GM19099 (cell line): ENCODE results near the gene ING1.

Source experiments
- POLR2A ChIP-seq: IDR thresholded peaks from 3 replicates; pipeline ENCODE4 v1.6.1; 2011; ENCODE audit warnings: low read depth; ENCODE audit not compliant: insufficient read length; ENCODE audit errors: extremely low read depth

The ING1 gene

DNA sequence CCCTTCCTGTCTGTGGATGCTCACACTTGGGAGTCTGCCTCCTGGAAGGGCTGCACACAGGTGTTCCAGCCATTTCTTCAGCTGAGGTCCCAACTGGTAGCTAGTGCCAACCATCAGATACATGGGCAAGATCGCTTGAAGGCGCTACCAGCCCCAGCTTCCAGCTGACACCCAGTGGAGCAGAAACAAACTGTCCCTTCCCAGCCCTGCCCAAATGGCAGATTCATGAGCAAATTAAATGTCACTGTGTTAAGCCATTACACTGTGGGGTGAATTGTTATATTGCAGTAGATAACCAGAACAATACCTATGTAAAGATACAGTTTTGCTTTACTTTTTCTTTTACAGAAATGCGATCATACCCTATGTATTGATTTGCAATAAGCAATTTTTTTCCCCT, 17.6 kb downstream of the ING1 start:
- TF ChIP-seq POLR2A, result no peak

DNA sequence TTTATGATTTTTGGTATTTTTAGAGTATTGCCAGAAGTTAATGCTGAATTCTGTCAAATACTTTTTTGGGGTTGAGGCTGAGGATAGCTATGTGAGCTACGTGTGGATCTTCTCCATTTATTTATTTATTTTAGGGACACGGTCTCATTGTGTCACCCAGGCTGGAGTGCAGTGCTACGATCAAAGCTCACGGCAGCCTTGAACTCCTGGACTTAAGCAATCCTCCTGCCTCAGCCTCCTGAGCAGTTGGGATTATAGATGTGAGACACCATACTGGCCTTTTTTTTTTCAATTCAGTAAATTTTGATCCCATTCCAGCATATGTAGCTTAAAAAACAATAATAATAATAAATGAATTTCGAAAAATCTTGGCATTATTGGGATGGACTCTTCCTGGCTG, 21.1 kb downstream of the ING1 start:
- no peak for TF ChIP-seq POLR2A

DNA sequence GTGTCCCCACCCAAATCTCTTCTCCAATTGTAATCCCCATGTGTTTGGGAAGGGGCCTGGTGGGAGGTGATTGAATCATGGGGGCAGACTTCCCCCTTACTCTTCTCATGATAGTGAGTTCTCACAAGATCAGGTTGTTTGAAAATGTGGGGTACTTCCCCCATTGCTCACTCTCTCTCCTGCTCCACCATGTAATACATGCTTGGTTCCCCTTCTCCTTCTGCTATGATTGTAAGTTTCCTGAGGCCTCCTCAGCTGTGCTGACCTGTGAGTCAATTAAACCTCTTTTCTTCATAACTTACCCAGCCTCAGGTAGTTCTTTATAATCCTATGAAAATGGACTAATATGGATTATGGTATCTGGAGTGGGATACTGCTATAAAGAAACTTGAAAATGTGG, 24.1 kb downstream of the ING1 start:
- no peak for TF ChIP-seq POLR2A

DNA sequence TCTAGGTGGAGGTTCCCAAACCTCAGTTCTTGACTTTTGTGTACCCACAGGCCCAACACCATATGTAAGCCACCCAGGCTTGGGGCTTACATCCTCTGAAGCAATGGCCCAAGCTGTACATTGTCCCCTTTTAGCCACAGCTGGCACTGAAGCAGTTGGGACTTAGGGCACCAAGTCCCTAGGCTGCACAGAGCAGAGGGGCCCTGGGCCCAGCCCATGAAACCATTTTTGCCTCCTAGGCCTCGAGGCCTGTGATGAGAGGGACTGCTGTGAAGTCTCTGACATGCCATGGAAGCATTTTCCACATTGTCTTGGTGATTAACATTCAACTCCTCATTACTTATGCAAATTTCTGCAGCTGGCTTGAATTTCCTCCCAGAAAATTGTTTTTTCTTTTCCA, 30.2 kb downstream of the ING1 start:
- TF ChIP-seq POLR2A, result no peak

DNA sequence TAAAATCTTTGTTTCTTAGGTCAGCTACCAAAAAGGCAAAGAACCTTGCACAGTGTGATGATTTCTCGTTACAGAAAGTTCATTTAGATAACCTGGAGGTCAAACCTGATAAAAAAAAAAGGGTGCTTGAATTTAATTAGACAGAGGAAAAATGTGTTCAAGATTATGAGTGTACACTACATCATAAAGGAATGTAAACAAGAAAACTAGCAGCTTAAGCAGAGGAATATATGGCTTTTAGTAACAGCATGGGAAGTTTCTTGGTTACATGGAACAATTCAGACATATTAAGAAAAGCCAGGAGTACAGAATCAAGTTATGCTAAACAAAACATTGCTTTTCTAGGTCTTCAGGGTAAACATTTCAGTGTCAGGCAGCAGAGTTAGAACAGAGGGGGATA, 32.9 kb downstream of the ING1 start:
- no peak for TF ChIP-seq POLR2A

DNA sequence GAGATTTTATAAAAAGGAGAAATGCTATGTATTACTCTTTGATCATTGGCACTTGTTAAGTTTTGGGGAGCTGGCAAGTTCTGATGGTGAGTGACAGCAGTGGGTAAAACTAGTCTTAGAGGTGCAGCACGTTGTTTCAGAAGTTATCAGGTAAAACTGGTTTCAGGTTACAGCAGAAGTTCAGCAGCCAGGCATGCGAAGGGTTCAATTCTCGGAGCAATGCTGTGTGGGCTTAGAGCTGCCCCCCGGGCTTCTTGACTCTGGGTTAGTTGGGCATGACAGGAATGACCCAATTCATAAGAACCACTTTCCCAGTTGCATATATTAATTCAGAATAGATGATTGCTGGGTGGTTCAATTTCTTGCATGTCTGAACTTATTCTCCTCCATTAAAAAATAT, 34.8 kb downstream of the ING1 start:
- TF ChIP-seq POLR2A, result no peak

DNA sequence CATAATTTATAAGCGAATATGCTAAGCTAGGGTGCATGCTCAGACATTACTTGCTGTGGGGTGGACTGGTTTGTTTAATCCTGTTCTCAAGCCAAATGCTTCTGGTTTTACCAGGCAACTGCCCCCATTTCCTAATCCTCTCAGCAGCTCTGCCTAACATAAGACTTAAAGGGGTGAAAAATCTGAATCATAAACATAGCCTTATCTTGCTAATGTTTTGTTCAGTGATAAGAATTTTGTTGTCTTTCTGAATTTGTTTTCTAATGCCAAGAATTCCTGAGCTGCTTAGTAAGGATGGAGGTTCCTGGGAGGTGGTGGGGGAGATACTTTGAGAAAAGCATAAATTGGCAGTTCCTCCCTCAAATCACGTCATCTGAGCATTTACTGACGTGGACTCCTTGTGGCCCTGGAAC, 42.7 kb downstream of the ING1 start:
- no peak for TF ChIP-seq POLR2A

DNA sequence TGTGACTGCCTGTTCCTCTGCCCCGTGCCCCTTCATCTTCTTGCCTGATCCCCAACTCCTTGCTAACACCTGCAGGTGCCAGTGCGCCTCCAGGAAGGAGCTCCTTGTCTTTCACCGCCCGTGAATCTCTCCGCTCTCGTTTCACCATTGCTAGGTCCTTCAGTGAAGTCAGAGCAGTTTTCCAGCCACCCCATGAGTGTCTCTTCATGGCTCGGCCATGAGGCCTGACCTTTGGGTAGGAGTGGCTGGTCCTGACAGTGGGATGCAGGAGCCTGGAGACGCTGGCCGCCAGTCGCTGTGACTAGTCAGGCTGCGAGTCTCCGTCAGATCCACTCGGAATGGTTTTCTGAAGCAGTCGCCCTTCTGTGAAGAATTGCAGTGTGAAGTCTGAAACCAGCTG, 43.8 kb downstream of the ING1 start:
- TF ChIP-seq POLR2A, result no peak

DNA sequence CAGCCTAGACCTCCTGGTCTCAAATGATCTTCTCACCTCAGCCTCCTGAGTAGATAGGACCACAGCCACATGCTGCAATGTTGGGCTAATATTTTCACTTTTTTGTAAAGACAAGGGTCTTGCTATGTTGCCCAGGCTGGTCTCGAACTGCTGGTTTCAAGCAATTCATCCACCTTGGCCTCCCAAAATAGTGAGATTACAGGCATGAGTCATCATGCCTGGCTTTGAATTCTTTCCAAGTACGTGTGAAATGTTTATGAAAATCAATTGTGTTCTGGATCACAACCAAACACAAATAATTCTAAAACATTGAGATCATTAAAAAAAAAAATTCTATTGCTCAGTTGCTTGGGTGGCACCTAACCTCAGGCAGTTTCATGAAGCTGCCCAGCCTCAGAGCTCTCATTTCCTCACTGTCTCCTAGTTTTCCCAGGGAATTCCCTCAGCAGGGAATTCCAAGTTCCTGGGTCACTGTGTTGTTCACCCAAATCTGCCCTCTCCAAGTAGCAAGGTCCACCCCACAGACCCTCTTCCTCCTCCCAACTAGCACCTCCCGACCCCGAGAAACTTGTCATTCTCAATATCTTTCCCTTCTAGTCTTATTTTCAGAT, 44.8 kb downstream of the ING1 start:
- TF ChIP-seq POLR2A, result no peak

DNA sequence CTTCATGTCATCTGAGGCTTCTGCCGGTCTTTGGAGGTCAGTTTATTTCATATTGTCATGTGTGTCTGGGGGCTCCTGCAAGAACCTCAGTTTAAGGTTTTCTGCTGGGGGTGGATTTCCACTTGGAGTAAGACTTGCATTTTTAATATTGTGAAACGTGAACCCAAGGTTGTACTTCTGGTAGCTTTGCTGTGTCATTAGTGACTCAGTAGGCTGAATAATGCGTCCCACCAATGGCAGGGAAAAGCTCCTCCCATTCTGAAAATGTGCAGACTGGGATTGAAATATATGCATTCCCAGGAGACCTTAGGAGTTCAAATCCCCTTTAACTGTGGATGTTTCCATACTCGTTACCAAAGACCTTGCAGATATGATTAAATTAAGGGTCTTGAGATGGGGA, 46.2 kb downstream of the ING1 start:
- no peak for TF ChIP-seq POLR2A

DNA sequence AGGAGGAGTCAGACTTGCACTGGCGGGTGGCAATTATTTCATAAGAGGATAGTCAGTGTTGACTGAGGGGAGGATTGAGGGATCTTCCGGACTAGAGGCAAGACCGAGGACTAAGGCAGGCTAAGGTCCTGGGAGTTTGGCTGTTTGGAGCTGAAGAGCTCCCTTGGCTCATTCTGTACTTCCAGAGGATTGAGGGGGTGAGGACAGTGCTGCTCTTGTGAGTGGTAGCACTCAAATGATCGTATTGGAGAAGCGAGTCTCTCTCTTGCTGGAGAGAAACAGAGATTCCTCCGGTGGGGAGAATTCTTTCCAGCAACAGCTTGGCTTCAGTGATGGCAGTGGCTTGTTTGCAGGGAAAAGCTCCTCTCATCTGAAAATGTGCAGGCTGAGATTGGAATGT, 47.1 kb downstream of the ING1 start:
- TF ChIP-seq POLR2A, result no peak

DNA sequence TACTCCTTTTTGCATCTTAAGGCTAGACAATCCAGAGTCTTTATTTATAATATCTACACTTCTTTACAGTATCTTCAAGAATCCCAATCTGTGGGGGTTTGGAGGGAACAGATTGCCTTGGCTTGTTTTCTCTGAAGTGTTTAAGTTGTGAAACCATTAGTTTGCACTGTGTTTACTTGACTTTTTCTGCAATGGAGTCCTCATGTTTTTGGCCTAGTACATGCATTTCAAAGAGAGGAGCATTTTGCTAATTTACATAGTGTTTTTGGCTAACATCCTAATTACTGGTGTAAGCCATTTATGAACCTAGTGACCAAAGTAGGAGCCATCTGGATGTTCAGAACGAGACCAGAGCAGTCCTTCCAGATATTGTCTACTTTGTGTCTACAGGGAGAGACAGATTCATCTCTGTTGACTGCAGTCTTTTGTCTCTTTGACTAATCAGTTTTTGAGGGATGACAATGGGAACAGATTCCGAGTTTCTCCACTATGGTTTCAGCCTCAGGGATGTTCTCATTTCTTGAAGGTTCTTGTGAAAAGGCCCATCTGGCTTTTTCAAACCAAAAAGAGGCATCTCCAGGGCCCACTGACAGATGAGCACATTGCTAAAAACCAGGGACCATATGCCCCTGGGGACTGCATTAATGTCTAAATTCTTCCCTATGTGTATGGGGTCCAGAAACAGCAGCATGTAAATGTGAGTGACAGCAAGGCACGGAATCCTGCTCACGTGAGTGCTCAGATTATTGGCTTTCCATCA, 53.4 kb downstream of the ING1 start:
- TF ChIP-seq POLR2A, result no peak

DNA sequence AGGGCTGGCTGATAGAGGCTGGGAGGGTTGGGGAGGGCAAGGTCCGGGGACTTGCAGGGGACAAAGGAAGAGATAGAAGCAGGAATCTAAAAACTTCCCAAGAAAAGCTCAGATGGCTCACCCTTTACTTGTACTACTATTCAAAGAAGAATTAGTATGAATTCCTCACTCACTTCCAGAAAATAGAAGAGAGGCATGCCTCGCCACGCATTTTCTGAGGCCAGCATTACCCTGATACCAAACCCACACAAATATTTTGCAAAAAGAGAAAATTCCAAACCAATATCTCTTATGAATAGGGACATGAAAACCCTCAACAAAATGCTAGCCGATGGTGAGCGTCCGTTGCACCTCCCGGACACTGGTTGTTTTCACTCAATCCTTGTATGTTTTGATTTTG, 54.0 kb downstream of the ING1 start:
- no peak for TF ChIP-seq POLR2A

DNA sequence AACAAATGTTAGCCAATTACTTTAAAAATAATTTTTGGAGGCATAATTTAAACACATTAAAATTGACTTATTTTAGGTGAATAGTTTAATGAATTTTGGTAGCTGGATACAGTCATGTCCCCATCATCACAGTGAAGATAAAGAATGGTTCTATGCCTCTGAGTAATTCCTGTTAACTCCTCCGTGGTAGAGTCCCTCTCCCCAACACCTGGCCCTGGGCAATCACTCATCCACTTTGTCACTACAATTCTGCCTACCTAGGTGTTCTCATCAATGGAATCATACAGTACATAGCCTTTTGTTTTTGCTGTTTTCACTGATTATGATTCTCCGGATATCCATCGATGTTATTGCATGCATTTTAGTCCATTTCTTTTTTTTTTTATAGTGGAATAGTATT, 55.6 kb downstream of the ING1 start:
- no peak for TF ChIP-seq POLR2A

DNA sequence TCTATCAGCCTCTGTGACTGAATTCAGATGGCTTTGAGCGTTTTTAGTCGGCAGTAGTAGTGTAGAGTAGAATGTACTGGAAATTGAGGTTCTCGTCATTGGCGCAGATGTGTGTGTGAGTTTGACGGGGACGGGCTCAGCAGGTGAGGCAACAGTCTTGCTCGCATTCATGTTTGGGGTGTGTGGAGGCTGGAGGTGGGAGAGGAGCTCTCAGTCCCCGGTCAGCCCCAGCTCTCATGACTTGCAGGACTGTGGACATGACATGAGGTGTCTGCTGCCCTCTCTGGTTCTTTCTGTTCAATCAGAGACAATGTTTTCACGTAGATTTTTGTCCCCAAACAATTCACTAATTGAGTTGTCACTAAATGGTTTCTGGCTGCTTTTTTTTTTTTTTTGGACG, 57.2 kb downstream of the ING1 start:
- no peak for TF ChIP-seq POLR2A

DNA sequence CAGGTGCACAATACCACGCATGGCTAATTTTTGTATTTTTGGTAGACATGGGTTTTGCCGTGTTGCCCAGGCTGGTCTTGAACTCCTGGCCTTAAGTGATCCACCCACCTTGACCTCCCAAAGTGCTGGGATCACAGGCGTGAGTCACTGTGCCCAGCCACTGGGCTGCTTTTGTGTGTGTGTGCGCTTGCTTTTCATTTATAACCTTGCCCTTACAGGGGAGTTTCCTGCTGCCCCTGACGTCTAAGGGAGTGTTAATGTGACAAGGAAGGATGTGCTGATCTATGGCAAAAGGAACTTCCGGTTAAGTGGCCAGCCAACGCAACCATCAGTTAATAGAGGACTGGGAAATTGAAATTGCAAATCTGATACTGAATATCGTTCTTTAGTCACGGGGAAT, 57.7 kb downstream of the ING1 start:
- TF ChIP-seq POLR2A, result no peak
